ENCODE results near the gene BBS9.
A peak's percentile ranks its signal among the peaks of the same experiment; 100 is the strongest.

The BBS9 gene

DNA sequence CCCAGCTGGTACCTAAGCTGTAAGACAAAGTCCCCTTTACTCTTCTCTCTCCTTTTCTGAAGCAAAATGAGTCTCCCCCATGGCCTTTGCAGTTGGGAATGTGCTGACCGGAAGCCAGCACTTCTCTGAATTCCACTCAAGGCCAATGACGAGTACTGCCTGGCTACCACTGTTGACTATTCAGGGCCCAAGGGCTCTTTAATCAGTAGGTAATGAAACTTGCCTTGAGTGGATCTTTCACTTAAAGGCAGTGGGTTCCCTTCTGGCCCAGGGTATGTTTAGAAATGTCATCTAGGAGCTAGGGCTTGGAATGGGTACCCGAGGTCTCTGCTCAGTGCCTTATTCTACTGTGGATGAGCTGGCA lies 197.1 kb downstream of the BBS9 start:
- POLR2A ChIA-PET (ENCODE audit: low non-redundant PET): no interaction called here
- TF ChIP-seq, protein P1, sequence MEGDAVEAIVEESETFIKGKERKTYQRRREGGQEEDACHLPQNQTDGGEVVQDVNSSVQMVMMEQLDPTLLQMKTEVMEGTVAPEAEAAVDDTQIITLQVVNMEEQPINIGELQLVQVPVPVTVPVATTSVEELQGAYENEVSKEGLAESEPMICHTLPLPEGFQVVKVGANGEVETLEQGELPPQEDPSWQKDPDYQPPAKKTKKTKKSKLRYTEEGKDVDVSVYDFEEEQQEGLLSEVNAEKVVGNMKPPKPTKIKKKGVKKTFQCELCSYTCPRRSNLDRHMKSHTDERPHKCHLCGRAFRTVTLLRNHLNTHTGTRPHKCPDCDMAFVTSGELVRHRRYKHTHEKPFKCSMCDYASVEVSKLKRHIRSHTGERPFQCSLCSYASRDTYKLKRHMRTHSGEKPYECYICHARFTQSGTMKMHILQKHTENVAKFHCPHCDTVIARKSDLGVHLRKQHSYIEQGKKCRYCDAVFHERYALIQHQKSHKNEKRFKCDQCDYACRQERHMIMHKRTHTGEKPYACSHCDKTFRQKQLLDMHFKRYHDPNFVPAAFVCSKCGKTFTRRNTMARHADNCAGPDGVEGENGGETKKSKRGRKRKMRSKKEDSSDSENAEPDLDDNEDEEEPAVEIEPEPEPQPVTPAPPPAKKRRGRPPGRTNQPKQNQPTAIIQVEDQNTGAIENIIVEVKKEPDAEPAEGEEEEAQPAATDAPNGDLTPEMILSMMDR (conservative IDR thresholded peaks at IDR 0.05; ENCODE audit: low read depth): no peak
- no peak overlapping the region for H3K27ac ChIP-seq
- no peak for DNase-seq (ENCODE audit: low spot score)
- CTCF ChIA-PET: no interaction called here

DNA sequence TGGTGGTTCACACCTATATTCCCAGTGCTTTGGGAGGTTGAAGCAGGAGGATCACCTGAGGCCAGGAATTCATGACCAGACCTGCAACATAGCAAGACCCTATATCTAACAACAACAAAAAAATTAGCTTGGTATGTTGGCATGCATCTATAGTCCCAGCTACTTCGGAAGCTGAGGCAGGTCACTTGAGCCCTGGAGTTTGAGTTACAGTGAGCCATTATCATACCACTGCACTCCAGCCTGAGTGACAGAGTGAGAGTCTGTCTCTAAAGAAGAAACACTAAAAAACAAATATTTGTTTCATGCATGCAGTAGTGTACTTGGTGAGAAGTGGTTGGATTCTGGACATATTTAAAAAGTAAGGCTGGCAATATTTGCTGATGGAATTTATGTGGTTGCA lies 198.1 kb downstream of the BBS9 start:
- POLR2A ChIA-PET (ENCODE audit: low non-redundant PET): no interaction called here
- CTCF ChIA-PET: interaction anchor here (0.6 kb wide), 1 partner anchor 616 kb away, joined by 3 read pairs; no protein-coding TSS in a partner anchor
- DNase-seq (ENCODE audit: low spot score): no peak
- TF ChIP-seq, protein P1 (conservative IDR thresholded peaks at IDR 0.05; ENCODE audit: low read depth): no peak
- H3K27ac ChIP-seq: no peak overlapping the region

DNA sequence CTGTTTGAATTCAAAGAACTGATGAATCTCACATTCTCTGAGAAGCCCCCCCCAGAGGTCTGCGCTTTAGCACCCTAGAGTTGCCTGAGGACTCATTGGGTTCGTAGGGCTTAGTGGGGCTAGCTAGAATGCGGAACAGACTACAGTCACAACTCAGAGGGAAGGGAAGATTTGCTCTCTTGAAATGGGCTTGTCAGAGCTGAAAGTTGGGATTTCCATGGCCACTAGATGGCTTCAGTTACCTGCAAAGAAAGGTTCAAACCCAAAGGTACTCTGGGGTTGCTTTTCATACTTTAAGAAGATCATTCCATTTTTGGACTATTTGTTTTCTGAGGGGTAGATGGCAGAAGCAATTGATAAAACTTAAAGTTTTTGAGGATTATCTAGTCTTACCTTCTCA lies 205.0 kb downstream of the BBS9 start:
- CTCF ChIA-PET: interaction anchor here (0.5 to 1.1 kb wide), 4 partner anchors 15 to 785 kb away, joined by 3 to 4 read pairs (median 4); no protein-coding TSS in a partner anchor
- H3K27ac ChIP-seq: no peak overlapping the region
- DNase-seq (ENCODE audit: low spot score): no peak
- POLR2A ChIA-PET (ENCODE audit: low non-redundant PET): no interaction called here
- TF ChIP-seq, protein P1 (conservative IDR thresholded peaks at IDR 0.05; ENCODE audit: low read depth): peak; percentile 58

DNA sequence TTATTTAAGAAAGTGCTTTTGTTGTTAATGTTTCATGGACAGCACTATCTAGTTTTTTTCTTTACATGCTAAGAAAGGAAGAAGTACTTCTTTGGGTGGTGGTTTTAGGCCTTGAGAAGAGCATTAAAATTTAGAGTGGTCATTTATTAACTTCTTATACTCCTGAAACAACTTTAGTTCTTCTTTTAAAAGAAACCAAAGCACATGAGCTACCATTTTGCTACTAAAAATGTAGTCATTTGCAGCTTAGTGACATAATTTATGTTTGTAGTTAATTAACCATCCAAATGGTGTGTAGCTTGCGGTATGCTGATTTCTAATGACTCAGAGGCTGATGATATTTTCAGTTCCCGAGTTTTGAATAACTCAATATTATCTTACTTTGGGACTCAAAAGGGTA lies 207.5 kb downstream of the BBS9 start:
- TF ChIP-seq, protein P1 (conservative IDR thresholded peaks at IDR 0.05; ENCODE audit: low read depth): no peak
- DNase-seq (ENCODE audit: low spot score): no peak
- ChIA-PET POLR2A (ENCODE audit: low non-redundant PET) (no interaction called here), CTCF (no interaction called here)
- H3K27ac ChIP-seq: no peak overlapping the region

DNA sequence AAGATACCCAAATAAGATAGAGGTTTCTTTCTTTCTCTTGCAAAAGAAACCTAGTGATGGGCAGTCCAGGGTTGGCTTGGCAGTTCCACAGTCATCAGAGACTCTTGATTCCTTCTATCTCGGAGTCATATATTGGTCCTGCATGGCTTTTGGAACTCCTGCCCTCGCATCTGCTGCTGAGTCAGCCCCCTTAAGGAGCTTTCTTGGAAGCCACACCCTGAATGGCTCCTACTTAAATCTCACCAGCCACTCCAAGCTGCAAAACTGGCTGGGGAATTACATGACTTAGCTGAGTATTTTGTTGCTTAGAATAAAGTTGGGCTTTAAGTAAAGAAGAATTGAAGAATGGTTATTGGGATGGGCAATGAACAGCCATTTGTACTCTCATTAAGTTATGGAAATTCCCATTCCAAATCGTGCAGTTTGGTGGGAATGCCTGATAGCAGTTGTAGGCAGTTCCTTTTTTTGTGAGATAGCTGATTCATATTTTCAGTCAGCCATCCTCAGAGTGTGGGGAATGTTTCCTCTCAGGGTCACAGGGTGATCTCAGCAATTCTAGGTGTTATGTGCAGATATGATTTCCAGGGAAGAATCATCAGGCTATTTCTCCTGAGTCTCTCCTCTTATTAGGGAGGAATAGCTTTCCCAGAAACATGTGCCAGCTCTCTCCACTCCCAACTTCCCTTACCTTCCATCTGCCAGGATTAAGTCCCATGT lies 209.9 kb downstream of the BBS9 start:
- CTCF ChIA-PET: no interaction called here
- TF ChIP-seq, protein P1 (conservative IDR thresholded peaks at IDR 0.05; ENCODE audit: low read depth): no peak
- DNase-seq (ENCODE audit: low spot score): no peak
- no peak overlapping the region for H3K27ac ChIP-seq
- POLR2A ChIA-PET (ENCODE audit: low non-redundant PET): no interaction called here

DNA sequence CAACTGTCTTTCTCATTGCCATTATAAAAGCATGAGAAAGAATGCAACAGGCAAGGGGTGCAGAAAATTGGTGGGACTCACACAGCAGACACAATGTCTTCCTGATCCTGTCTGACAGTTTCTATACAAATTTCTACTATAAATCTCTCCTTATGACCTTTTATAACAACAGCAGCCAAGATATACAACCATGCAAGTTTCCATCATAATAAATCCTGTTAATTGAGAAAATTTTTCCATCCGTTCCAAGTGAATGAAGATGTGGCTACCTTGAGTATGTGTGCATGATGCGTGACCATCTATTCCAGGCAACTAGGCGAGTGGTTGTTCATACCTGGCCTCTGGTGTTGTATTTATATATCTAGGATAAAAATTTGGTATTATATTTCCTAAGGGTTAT lies 216.7 kb downstream of the BBS9 start:
- ChIA-PET POLR2A (ENCODE audit: low non-redundant PET) (no interaction called here), CTCF (no interaction called here)
- TF ChIP-seq, protein P1 (conservative IDR thresholded peaks at IDR 0.05; ENCODE audit: low read depth): no peak
- H3K27ac ChIP-seq: no peak overlapping the region
- DNase-seq (ENCODE audit: low spot score): no peak
